Measurements from ENCODE around the gene IFITM5.
"Not testable (repeated sequence)": the region's sequence is repeated elsewhere in the genome, so short reads cannot be mapped to it uniquely, and the experiment has no call there.

IFITM5 gene

DNA sequence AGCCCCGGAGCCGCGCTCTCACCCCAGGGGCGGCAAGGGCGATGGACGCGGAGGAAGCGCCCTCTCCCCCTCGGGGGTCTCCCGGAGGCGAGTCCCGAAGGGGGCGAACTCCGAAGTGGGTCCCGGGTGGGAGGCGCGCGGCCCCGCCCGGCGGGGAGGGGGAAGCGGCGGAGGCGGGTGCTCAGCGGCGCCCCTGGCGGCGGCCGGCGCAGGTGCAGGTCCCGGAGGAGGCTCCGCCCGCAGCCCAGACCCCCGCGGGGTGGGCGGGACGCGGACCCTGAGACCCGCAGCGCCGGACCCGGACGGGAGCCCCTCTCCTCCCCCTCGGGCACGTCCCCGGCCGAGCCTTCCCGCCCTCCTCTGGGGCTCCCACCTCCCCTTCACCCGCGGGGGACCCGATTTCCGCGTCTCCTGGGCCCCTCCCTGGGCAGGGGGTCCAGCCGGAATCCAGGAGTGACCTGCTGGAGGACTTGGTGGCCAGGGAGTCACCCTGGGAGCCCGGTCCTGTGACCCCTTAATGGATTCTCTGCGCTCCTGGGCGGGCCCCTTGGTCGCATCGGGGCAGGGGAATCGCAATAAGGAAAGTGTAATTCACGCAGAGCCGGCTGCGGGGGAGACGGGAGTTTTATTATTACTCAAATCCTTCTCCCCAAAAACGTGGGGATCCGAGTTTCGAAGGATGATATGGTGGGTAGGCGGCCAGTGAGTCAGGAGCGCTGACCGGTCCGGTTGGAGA, 11.9 kb upstream of the IFITM5 start:
- not testable (repeated sequence) for DNase-seq

DNA sequence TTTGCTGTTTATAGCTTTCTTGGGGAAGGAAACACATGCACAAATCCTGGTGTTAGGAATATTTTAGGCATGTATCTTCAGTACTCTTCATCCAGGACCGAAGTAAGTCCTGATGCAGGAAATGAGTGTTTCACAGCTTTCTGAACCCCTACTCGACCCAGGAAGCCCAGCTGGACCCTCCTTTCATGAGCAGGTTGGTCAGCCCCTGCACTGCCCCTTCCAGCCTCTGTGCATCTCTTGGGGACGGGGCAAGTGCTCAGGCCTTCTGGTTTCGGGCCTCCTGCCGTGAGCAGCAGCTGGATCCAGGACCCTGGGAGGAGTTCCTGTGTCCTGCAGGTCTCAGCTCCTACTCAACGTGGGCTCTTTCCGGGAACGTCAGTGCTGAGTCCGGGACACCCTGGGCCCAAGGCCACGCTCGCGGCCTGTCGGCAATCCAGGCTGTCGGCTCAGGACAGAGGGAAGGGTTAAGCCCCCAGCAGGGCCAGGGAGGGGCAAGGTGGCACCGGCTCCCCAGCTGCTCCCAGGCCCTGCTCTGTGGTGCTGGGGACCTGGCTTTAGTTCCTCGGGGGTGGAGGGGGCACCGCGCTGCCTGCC, 10.8 kb upstream of the IFITM5 start:
- not testable (repeated sequence) for DNase-seq

DNA sequence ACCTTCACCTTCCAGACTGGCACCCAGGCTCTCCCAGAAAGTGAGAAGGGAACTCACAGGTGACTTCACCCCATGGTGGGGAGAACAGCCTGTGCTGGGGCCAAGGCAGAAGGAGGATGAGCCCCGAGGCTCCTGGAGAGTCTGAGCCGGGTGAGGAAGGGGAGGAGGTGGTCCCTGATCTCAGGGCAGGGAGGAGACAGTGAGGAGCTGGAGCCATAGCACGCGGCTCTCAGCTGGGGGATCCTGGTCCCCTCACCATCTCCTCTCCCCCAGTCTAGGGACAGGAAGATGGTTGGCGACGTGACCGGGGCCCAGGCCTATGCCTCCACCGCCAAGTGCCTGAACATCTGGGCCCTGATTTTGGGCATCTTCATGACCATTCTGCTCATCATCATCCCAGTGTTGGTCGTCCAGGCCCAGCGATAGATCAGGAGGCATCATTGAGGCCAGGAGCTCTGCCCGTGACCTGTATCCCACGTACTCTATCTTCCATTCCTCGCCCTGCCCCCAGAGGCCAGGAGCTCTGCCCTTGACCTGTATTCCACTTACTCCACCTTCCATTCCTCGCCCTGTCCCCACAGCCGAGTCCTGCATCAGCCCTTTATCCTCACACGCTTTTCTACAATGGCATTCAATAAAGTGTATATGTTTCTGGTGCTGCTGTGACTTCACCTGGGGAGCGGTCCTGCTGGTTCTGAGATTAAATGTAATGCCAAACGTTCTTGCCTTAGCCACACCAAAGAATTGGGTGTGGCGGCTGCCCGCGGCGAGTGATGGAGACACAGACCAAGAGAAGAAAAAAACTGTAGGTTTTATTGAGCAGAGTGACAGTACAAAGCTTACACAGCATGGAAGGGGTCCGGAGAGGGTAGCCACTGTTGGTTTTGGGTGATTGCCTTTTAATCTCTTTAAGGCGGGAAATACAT, 9.7 kb upstream of the IFITM5 start:
- not testable (repeated sequence) for DNase-seq

DNA sequence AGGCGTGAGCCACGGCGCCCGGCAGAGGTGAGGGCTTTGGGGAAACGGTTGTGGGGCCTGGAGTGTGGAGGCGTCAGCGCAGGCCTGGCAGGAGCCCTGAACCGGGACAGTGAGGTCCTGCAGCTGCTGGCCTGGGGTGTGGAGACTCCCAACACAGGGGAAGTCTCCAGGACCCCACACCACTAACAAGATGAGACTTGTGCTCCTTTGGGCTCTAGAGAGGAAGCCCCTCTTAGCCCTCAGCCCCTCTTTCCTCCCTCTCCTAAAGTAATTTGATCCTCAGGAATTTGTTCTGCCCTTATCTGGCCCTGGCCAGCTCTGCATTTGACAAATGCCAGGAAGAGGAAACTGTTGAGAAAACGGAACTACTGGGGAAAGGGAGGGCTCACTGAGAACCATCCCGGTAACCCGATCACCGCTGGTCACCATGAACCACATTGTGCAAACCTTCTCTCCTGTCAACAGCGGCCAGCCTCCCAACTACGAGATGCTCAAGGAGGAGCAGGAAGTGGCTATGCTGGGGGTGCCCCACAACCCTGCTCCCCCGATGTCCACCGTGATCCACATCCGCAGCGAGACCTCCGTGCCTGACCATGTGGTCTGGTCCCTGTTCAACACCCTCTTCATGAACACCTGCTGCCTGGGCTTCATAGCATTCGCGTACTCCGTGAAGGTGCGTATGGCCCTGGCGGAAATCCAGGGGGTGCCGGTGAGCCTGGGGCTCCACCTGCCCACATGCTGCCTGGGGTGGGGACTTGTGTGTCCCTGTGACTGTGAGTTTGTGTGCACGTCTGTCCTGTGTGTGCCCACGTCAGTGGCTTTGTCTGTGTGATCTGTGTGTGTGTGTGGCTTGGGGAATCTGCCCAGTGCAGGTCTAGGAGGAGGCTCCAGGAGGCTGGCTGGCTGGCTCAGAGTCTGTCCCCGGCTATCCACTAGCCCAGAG, 8.7 kb upstream of the IFITM5 start, which contains the start of gene IFITM2:
Gene IFITM2 (plus strand): TSS at position 51 of the 943 bp plus-strand sequence. CDS start 377 bp downstream, at position 428.
- not testable (repeated sequence) for DNase-seq

DNA sequence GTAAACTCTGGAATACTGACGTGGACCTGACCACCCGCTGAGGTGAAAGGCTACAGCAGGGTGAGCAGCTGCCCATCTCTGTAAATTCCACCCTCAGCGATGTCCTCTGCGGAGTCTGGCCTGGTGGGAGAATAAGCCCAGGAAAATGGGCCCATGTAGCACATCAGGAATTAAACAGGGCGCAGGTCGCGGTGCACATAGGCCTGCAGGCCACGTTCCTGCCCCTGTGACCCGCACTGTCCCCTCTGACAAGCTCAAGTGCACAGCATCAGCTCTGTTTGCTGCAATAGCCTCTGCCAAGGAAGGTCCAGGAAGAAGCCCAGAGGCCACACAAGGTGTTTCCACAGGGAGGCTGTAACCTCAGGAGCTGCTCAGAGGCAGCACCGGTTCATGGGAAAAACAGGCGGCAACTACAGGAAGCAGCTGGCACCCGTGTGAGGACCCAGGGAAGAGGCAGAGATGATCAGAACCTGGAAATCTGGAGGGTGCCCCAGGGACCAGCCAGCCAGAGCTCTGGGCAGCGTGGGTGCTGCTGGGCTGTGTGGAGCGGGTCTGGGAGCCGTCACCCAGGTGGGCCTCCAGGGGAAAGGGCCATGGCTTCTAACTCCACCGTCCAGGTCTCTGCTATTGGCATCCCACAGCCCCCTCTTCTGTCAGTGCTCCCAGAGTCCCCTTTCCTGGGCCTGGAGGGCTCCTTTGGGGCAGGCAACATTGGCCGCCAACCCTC, 7.5 kb upstream of the IFITM5 start:
- no peak for DNase-seq

DNA sequence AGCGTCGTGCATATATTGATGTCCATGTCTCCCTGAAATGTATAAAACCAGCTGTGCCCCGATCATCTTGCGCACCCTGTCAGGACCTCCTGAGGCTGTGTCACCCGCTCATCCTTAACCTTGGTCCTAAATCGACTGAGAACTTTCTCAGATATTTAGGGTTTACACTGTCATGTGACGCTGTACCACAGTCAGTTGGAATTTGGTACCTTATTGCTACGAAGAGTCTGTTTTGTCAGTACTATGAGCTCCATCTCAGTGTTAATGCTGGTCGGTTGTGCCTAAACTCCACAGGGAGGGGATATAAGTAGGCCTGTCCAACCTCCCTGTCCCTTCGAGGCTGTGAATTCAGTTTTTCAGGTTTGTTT, 6.5 kb upstream of the IFITM5 start:
- no peak for DNase-seq

DNA sequence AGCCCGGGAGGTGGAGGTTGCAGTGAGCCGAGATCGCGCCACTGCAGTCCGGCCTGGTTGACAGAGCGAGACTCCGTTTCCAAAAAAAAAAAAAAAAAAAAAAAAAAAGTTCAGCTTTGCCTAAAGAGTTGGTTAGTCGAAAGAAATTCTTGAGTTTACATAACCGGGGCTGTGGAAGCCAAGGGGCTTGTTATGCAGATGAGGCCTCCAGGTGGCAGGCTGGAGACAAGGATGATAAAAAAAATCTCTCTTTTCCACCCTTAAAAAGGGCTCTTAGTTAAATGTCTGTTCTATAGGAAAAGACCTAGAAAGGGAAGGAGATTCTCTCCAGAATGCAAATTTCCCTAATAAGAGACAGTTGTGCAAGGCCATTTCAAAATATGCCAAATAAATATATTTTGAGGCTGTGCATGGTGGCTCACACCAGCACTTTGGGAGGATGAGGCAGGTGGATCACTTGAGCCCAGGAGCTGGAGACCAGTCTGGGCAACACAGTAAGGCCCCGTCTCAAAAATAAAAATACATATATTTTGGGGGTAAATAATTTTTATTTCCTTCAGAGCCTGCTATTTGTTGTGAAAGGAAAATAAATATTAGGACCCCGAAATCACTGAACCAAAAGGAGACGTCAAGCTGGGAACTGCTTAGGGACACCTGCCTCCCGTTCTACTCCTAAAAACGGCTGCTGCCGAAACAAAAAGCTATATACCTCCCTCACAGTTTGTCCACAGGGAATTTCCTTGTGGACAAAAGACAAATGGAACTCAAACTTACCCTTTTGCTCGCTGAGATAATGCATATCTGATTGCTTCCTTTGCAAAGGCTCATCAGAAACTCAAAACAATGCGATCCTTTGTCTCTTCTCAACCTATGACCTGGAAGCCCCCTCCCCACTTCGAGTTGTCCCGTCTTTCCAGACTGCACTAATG, 5.9 kb upstream of the IFITM5 start:
- no peak for DNase-seq

DNA sequence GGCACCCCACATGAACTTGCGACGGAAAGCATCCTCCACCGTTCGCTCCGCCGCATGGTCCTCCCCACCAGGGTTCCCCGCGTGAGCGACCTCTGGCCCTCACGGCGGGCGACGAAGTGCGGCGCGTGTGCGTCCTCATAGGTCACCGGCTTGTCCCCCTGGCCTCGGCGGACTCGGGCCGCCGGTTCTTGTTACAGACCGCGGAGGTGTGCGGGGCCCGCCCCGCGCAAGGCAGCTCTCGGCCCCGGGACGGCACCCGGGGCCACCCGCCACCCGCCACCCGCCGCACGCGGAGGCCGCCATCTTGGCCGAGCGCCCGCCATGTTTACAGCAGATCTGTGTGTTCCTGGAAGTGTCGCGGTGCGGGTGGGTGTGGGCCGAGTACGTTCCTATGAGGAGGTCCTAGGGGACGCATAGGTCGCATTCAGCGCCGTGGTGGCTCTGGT, 4.8 kb upstream of the IFITM5 start:
- no peak for DNase-seq

DNA sequence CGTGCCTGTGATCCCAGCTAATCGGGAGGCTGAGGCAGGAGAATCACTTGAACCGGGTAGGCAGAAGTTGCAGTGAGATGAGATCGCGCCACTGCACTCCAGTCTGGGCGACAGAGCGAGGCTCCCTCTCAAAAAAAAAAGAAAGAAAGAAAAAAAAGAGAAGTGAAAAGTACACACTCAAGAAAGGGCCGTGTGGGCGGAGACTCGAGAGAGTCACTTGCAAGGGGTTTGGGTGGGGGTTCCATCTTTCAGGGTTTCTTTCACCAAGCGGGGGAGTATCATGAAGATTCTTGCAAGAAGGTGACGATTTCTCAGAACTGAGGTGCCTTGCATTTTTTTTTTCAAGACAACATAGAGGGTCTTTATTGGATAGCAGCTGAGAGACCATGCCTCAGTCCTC, 4.0 kb upstream of the IFITM5 start:
- no peak for DNase-seq

DNA sequence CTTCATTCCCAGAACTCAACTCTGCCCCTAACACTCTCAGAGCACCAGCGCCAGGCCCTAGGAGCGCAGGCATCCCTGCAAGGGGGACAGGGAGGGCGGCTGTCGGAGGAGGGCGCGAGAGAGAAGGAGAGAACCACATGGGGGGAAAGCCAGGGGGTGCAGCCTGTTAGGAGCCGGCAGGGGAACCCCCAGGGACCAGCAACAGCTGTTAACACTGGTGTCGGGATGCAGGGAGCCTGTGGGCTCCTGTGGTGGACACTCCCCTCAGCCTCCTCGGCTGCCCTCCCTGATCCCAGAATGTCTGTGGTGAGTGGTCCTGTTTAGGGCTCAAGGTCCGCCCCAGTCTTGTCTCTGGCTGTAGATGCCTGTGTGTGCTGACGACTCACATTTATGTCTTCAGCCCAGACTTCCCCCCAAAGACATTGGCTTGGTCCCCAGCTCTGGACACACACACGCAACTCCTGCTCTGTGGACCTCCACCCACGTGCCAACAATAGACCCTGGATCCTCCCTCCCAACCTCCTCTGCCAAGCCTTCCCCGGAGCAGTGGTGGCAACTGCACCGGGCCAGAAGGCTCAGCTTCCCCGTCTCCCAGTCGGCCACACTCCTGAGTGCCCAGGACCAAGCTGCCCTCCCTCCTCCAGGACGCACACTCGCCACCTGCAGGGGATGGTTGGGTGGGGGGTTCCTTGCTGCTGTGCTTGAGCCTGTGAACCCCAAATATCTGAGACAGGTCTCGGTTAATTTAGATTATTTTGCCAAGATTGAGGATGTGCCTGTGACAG, 817 bp upstream of the IFITM5 start:
- no peak for DNase-seq

DNA sequence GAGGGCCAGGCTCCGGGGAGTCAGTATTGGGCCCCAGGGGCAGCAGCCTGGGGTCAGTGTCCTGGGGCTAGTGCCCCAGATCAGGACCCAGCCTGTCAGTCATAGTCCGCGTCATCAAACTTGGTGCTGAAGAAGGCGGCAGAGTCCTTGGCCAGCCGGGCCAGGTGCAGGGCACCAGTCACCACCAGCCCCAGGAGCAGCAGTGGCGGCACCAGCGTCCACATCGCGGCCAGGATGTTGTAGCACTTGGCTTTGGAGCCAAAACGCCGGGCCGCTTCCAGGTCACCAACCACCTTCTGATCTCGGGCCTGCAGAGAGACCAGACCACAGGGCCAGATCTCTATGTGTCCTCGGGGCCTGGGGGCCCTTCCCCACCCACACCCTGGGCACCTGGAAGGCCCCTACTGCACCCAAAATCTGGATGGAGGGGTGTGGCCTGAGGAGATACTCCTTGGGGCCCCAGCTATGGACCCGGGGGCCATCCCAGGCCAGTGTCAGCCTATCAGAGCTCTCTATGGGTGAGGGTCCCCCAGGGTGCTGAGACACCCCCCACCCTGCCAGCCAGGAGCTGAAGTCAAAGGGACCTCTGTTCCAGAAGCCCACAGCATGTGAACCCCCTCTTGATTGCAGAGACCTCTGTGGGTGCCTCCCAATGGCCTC, 790 bp downstream of the IFITM5 start:
- no peak for DNase-seq

DNA sequence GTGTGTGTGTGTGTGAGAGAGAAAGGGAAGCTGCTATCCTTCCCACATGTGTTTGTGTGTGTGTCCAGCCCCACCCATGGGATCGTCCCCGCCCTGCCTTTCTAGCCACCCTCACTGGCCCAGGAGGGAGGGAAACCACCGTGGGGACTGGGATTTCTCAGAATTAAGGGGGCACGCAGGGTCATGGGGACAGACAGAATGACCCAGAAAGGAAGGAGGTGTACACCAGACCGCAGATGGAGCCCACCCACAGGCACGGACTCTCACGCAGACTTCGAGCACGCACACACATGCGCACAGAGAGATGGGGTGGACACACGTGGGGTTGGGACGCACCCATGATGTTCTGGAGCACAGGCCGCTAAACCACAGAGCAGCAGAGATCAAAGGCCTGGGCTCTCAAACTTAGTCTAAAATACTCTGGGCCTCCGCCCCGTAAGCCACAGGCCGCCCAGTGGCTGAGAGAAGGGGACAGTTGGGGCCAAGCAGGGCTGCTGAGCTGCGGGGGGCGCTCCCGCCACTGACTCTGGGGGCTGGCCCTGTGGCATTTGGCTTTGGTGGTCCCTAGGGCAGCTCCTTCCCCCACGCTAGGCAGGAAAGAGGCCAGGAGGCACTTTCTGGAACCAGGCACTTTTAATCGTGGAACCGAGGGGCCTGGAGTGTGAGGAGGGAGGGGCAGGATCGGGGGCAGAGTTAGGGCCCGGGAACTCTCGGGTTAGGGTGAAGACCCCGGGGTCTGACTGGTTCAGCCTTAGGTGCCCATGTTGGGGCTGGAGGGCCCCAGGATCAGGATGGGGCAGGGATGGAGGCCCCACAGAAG, 1.5 kb downstream of the IFITM5 start:
- DNase-seq, result no peak

DNA sequence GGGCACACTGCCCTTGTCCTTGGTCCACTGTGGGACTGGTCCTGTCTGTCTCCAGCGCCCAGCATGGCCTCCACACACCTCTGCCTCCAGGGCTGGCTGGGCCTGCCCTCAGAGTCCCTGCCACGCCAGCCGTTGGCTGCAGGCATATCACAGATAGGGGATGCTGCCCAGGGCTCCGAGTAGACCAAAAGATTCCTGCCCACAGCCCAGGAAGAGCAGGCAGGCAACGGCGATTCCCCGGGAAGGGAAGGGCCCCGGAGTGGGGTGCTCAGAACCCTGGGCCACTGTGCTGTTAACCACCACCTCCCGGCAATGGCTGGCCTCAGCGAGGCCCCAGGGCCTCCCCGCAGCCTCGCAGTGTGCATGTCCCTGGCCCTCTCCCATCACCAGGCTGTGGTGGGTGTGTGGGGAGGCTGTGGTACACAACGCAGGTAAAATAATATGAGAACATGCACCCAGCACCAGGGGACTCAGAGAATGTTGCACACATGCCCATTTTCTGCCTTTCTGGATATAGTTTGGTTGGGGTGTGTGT, 2.2 kb downstream of the IFITM5 start:
- no peak for DNase-seq

DNA sequence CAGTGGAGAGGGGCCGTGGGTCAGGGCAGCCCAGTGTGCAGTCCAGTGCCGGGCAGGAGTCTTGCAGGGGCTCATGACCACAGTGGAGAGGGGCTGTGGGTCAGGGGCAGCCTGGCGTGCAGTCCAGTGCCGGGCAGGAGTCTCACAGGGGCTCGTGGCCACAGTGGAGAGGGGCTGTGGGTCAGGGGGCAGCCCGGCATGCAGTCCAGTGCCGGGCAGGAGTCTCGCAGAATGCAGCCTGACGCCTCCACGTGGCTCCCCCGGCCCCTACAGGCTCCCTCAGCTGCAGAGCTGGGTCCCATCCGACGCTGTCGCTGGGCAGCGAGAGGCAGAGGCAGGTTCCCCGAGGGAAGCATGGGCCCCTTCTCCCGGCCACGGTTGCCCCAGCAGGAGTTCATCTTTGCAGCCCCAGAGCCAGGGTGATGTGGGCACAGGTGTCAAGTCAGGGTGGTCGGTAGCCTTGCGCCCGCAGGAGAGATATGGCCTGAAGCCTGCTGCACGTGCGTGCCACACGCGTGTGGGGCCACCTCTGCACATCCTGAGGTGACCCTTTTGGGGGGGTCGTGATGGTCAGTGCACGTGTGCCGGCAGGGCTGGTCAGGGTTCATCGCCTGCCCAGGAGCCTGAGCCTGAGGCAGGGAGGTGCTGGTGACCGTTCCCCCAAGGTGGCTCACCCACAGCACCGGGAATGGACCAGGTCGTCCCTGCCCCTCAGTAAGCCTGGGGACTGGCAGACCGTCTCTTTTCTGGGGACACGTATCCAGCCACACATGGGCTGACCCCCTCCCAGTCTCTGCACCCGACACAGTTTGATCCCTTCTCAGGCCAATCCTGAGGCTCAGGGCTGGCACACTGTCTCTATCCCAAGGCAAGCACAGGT, 2.9 kb downstream of the IFITM5 start:
- DNase-seq, result no peak

DNA sequence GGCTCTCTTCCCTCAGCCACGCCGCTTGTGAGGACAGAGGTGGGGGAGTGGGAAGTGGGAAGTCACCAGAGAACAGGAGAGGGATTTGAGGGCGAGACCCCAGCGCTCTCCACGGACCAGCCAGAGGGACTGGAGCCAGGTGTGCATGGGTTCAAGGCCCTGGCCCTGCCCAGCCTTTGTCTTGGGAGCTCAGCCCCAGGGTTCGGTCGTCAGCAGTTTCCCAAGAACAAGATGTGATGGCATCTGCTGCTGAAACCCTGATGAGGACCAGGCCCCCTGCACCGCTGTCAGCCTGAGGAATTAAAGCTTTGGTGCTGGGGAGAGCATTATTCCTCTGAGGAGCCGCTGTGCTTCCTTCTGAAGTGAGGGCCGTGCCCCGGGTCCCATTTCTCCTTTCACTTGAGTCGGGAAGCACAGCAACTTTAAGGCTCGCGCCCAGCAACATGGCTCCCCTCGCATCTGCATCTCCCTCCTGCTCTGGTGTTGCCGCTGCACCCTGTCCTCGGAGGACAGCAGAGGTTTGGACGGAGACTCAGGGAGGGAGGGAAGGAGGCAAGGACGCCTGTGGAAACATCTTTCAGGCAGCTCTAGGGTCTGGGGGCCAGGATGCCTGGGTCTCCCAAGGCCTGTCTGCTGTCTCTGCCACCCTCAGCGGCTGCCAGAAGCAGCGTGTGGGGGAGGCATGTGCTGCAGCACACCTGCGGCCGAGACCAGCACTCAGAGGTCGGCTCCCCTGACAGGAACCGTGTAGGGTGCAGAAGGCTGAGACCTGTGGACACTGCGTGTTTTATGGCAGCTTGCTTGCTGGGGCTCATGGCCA, 3.8 kb downstream of the IFITM5 start:
- no peak for DNase-seq

DNA sequence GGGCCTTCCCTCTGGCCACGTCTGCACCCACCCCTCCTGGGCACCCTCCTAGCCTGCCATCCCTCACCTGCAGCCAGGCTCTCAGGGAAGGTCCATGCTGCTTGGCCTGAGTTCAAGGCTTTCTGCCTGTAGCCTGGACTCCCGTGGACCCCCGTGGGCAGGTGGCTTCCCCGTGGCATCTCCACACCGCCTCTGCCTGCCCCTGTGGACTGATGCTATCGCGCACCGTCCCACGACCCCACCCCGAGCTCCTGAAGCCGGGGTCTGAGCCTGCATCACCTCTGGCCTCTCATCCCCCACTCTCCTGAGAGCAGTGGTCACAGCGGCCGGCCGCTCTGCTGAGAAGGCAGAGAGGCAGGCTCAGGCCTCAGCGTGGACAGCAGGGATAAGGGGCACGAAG, 4.5 kb downstream of the IFITM5 start:
- DNase-seq, result no peak
